AG04450 (cell line): Measurements from ENCODE around the gene SEC23A. TPM values are rescaled to one million over a fixed set of nuclear protein-coding genes. Genes with fewer than 3 reads are reported as not detected.
"Not testable (repeated sequence)": the region's sequence is repeated elsewhere in the genome, so short reads cannot be mapped to it uniquely, and the experiment has no call there.

ENCODE experiments used
- CTCF ChIA-PET: fragments of 300-600, 350-600 bp; formaldehyde crosslinking; extraction: SDS; loops from one replicate; lab custom pipeline; 2022; ENCODE audit warnings: antibody characterized with exemption, inconsistent platforms; lab: Charles Lee
- POLR2A ChIA-PET: fragments of 350-600 bp; formaldehyde crosslinking; extraction: SDS; loops from one replicate; lab custom pipeline; 2021; ENCODE audit warnings: antibody characterized with exemption, inconsistent platforms; lab: Yijun Ruan, JAX
- DNase-seq: peaks from one replicate; pipeline ENCODE4 v3.0.0-alpha.2; 2011; ENCODE audit warnings: low read depth, low spot score
- H3K27ac ChIP-seq: one replicate; pipeline ENCODE4 v1.5.1; 2012; ENCODE audit warnings: low read depth, low read length, control low read depth
- H3K27me3 ChIP-seq: one replicate; pipeline ENCODE4 v1.6.0; 2012; ENCODE audit warnings: low read length; ENCODE audit not compliant: control insufficient read depth, insufficient read depth
- H3K4me3 ChIP-seq: 2 replicates; pipeline ENCODE4 v1.5.1; 2011; ENCODE audit warnings: mild to moderate bottlenecking, low read depth, low read length, control low read depth
- H3K9me3 ChIP-seq: 2 replicates; pipeline ENCODE4 v1.5.1; 2012; ENCODE audit warnings: low read length; ENCODE audit not compliant: control insufficient read depth, insufficient read depth
- CTCF ChIP-seq: IDR thresholded peaks from 2 replicates; pipeline ENCODE4 v1.5.1; 2011; ENCODE audit warnings: low read depth, low read length, control low read depth, inconsistent platforms
- polyA plus RNA-seq: library from polyadenylated mRNA; depleted of rRNA; stranded (reverse); fragments of >200 nt; gene quantifications from 2 replicates; pipeline ENCODE4 v1.2.3, GENCODE V29; 2011

Gene SEC23A
- polyA plus RNA-seq, 1 experiment = 310 TPM

GRCh38 chr14:39050389-39050788 lies 52.6 kb downstream of the SEC23A start:
- Histone ChIP-seq H3K27me3 (no peaks in the 10 kb centered on the region), H3K9me3 (peaks cover 2% of the 10 kb centered on the region; the same call in 1 of the 2 replicates), H3K4me3 (no peak overlapping the region), H3K27ac (peak overlapping the region; percentile 31)
- DNase-seq = peak; percentile 10
- TF ChIP-seq CTCF = no peak
- POLR2A ChIA-PET = no interaction called here
- CTCF ChIA-PET = no interaction called here

GRCh38 chr14:39045889-39046288 lies 57.1 kb downstream of the SEC23A start:
- H3K9me3 ChIP-seq, H3K27ac ChIP-seq, H3K27me3 ChIP-seq, H3K4me3 ChIP-seq, POLR2A ChIA-PET, CTCF ChIA-PET, DNase-seq: not testable (repeated sequence)

GRCh38 chr14:39043352-39043943 lies 59.6 kb downstream of the SEC23A start:
- H3K27me3 ChIP-seq = no peaks in the 10 kb centered on the region
- POLR2A ChIA-PET = no interaction called here
- no peak overlapping the region for H3K27ac ChIP-seq
- TF ChIP-seq CTCF = no peak
- no peaks in the 10 kb centered on the region for H3K9me3 ChIP-seq
- no peak for DNase-seq
- CTCF ChIA-PET = interaction anchor here (0.7 to 1.8 kb wide), 2 partner anchors 9 to 28 kb away, joined by 3 to 14 read pairs; no protein-coding TSS in a partner anchor
- no peak overlapping the region for H3K4me3 ChIP-seq

- ChIA-PET CTCF (interaction anchor here (0.6 kb wide), 1 partner anchor 391 kb away, joined by 7 read pairs; no protein-coding TSS in a partner anchor), POLR2A (no interaction called here)
- no peak for TF ChIP-seq CTCF
- H3K9me3 ChIP-seq = no peaks in the 10 kb centered on the region
- no peak overlapping the region for H3K27ac ChIP-seq
- H3K27me3 ChIP-seq = no peaks in the 10 kb centered on the region
- no peak for DNase-seq
- no peak overlapping the region for H3K4me3 ChIP-seq
Observed at GRCh38 chr14:39040529-39040928, 62.5 kb downstream of the SEC23A start.

GRCh38 chr14:39038542-39038941 lies 64.5 kb downstream of the SEC23A start:
- Histone ChIP-seq H3K27ac (no peak overlapping the region), H3K27me3 (no peaks in the 10 kb centered on the region), H3K4me3 (no peak overlapping the region), H3K9me3 (no peaks in the 10 kb centered on the region)
- DNase-seq = no peak
- ChIA-PET POLR2A (no interaction called here), CTCF (interaction anchor here (0.9 kb wide), 1 partner anchor 12 kb away, joined by 3 read pairs; no protein-coding TSS in a partner anchor)
- no peak for TF ChIP-seq CTCF
